NCI-H1436 (cell line): ENCODE measurements around the gene TCEAL1.
A peak's percentile ranks its signal among the peaks of the same experiment; 100 is the strongest.
"Not testable (repeated sequence)": the region's sequence is repeated elsewhere in the genome, so short reads cannot be mapped to it uniquely, and the experiment has no call there.

Source experiments
- DNase-seq: peaks from one replicate; lab custom pipeline; 2025; lab: John Stamatoyannopoulos, UW

TCEAL1 gene, protein sequence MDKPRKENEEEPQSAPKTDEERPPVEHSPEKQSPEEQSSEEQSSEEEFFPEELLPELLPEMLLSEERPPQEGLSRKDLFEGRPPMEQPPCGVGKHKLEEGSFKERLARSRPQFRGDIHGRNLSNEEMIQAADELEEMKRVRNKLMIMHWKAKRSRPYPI

GRCh38 chrX:103628386-103629317 lies at the start of gene TCEAL1:
Gene TCEAL1, plus strand, starts transcription at chrX:103628975. Its CDS starts 942 bp downstream, at chrX:103629917.
- DNase-seq = peak; percentile 40

DNA sequence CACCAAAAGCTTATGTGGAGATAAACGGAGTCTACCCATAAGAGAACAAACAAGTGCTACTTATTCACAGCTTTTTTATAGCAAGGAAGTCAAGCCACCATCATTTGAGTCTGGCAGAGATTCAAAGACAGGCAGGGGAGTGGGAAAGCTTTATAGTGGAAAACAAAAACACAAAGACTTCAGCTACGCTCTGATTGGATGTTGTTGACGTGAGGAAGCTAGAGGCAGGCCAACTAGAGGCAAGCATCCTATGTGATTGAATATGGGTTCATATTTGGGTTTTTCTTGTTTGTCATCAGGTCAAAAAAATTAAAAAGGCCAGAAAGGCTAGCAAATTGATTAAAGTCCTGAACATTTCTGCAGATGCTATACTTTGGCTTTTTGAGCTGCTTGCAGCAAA lies 44.2 kb upstream of the TCEAL1 start:
- peak; percentile 18 for DNase-seq

- peak; percentile 53 for DNase-seq
Measured at GRCh38 chrX:103585411-103586313, 43.1 kb upstream of the TCEAL1 start, which contains the start of gene TCEAL4. Gene TCEAL4, plus strand, starts transcription at chrX:103585515. Its CDS starts 1,161 bp downstream, at chrX:103586676.

DNA sequence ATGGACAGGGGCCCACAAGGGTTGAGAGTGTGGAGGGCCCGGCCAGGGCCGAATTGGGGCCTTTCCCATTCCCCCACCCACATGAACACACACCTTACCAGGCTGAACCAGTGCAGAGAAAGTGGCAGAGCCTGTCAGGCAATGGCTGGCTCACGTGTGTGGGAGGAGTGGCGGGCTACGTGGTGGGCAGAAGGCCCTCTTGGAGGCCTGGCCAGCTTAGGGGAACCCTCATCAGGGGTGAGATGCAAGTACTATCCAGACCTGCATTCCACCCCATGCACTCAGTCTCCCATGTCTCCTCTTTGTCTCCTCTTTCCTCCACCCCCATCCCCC lies 42.5 kb upstream of the TCEAL1 start:
- DNase-seq = no peak

GRCh38 chrX:103586659-103587058 lies 42.1 kb upstream of the TCEAL1 start:
- DNase-seq = no peak

DNA sequence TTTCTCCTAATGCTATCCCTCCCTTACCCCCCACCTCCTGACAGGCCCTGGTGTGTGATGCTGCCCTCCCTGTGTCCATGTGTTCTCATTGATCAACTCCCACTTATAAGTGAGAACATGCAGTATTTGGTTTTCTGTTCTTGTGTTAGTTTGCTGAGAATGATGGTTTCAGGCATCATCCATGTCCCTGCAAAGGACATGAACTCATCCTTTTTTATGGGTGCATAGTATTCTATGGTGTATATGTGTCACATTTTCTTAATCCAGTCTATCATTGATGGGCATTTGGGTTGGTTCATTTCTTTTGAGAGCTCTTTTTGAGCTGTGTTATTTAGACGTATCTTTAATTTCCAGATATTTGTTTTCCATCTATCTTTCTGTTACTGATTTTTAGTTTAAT lies 36.5 kb upstream of the TCEAL1 start:
- DNase-seq = not testable (repeated sequence)

GRCh38 chrX:103595202-103595601 lies 33.6 kb upstream of the TCEAL1 start:
- not testable (repeated sequence) for DNase-seq

GRCh38 chrX:103607364-103608305 lies 21.1 kb upstream of the TCEAL1 start, which contains the start of gene TCEAL3:
Gene TCEAL3, plus strand, starts transcription at chrX:103607963. Its CDS starts 1,102 bp downstream, at chrX:103609065.
- peak; percentile 55 for DNase-seq

DNA sequence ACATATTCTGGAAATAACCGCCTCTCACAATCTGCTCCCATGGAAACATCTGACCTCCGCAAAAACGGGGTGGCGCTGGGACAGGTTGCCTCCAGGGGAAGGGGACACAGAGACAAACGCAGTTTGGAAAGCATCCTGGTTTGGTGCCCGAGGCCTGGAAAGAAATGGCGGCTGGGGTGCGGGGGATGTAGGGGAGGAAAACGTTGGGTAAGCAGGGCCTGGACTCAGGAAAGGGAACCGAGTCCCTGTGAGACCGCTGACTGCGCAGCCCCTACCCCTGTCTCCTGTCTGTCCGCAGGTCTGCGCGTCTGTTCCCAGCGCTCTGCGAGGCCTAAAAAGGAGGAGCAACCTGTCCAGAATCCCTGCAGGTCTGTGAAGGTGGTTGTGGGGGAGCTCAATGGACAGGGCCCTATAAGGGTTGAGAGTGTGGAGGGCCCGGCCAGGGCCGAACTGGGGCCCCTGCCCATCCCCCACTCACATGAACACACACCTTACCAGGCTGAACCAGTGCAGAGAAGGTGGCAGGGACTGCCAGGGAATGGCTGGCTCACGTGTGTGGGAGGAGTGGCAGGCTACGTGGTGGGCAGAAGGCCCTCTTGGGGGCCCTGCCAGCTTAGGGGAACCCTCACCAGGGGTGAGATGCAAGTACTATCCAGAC lies 20.3 kb upstream of the TCEAL1 start:
- no peak for DNase-seq

GRCh38 chrX:103610282-103610681 lies 18.5 kb upstream of the TCEAL1 start:
- DNase-seq = no peak

DNA sequence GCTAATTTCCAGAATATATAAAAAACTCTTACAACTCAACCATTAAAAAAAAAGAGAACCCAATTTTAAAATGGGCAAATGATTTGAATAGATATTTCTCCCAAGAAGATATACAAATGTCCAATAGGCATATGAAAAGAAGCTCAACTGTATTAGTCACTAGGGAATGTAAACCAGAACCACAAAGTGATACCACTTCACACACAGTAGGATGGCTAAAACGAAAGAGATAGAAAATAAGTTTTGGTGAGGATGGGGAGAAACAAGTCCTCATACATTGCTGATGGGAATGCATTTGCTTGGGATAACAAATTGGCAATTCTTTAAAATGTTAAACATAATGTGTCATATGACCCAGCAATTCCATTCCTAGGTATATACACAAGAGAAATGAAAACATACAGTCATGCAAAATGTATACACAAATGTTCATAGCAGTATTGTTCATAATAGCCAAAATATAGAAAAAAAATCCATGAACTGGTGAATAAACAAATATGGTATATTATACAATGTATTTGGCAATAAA lies 15.3 kb upstream of the TCEAL1 start:
- no peak for DNase-seq

DNA sequence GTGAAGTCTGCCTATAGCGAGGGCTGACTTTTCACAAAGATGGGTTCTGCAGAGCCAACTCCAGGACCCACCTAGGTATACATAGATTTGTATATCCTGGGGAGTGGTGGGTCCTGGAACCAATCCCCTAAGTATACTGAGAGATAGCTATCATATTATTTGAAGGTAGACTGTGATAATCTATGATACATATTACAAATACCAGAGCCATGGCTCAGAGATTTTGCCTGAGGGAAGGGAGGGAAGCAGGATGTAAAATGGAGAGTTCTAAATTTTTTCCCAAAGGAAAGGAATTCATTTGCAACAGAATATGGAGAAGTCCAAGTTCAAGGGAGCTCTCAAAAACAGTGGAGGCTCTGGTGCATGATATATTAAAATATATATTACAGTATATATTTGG lies 13.8 kb upstream of the TCEAL1 start:
- DNase-seq = no peak

DNA sequence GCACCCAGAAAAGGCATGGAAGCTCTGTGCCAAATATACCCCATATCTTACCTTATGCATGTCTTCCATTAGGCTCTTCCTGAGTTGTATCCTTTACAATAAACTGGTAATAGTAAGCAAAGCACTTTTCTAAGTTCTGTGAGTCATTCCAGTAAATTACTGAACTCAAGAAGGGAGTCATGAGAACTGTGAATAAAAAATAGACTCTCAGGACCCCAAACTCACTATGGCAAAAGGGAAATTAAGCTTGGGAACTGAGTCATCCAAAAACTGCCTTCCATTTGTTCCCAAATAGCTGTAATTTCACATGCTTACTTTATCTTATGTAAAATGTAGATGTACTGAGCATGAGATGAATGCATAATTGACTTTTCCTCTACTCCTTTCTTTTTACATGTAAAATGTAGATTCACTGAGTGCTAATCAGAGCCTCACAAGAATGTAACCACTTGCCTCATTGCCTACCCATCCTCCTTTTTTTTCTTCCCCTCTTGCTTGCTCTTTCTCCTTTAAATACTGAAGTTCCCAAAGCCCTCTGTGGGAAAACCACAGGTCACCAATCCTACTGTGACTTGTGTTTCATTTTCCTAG lies 12.9 kb upstream of the TCEAL1 start:
- no peak for DNase-seq

GRCh38 chrX:103616676-103617186 lies 12.0 kb upstream of the TCEAL1 start:
- DNase-seq = no peak

- DNase-seq = no peak
Measured at GRCh38 chrX:103624111-103624510, 4.7 kb upstream of the TCEAL1 start.

DNA sequence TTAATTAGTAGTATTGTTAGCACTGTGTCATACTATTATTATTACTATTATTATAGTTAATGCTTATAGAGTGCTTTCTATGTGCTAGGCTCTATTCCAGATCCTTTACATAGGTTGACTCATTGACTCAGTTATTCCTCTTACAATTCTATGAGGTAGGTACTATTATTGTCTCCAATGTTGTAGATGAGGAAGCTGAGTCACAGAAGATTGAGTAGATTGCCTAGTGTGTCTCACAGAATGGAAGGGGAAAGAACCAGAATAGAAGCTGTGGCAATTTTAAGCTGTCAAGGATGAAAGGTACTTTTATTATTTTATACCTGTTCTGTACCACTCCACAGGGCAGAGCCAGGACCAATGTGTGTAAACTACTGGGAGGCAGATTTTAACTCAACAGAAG lies 1.9 kb upstream of the TCEAL1 start:
- DNase-seq = no peak

DNA sequence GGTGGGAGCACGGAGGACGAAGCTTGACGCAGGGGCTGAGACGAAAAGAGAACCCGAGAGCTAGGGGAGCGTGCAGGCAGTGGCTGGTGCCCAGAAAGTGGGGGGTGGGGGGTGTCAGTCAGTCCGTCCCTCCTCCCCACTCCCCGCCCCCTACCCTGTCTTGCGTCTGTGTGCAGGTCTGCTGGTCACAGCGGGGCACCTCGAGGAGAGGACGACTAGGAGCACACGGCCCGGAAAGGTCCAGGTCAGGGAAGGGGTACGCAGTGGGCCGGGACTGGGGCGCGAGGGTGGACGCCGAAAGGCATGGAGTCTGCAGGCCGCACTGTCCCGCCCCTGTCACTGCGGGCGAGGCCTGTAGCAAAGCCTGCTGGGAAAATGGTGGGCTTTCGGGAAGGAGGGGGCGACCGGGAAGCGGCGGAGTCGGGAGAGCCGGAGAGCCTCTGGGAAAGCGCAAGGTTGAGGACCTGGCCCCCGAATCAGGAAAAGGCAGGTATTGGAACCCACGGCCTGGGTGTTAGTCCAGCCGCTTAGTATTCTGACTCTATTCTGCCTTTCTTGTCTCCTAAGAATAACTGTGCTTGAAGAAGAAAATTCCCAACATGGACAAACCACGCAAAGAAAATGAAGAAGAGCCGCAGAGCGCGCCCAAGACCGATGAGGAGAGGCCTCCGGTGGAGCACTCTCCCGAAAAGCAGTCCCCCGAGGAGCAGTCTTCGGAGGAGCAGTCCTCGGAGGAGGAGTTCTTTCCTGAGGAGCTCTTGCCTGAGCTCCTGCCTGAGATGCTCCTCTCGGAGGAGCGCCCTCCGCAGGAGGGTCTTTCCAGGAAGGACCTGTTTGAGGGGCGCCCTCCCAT lies 769 bp downstream of the TCEAL1 start:
- peak; percentile 48 for DNase-seq

DNA sequence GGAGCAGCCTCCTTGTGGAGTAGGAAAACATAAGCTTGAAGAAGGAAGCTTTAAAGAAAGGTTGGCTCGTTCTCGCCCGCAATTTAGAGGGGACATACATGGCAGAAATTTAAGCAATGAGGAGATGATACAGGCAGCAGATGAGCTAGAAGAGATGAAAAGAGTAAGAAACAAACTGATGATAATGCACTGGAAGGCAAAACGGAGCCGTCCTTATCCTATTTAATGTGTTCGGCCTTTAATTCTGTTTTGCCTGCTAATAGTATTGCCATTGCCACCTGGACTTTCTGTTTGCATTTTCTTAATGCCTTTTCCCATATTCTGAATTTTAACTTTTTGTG lies 1.4 kb downstream of the TCEAL1 start:
- DNase-seq = no peak

DNA sequence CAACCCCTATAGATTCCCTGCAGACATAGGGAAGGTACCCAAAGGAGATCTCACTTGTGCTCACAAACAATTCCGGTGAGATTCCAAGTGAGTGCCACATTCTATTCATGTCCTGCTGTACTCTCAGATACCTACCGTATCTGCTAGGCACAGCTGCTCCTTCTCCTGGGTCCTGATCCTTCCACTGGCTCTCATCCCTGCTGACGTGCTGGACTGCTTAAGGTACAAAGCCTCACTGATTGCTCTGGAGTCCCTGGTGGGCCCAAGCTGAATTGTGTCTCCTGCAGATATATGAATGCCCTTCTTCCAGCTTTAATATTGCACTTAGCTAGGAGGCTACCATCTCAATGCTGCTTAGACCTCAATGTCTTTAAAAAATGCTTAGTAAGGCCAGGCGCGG lies 2.4 kb downstream of the TCEAL1 start:
- DNase-seq = no peak
